Memory B cell (primary cell): ENCODE data around the gene CACNG6.

Source experiments
- ATAC-seq: fragments of 150-1000 bp; cut with Tn5 transposase; 2 replicates; pipeline ENCODE4 v1.10.0; 2021; ENCODE audit warnings: low read depth, mild to moderate bottlenecking, moderate library complexity
- DNase-seq, 2 donors: peaks; one replicate each; pipeline ENCODE4 v3.0.0; 2022; ENCODE audit warnings: low spot score in 2 of 2
- H3K27ac Mint-ChIP-seq: one replicate; pipeline ENCODE4 v1.8.0; 2022; ENCODE audit warnings: mild to moderate bottlenecking, moderate library complexity, mixed read lengths
- H3K27me3 Mint-ChIP-seq: one replicate; pipeline ENCODE4 v1.8.0; 2022; ENCODE audit warnings: mixed read lengths
- H3K36me3 Mint-ChIP-seq: one replicate; pipeline ENCODE4 v1.8.0; 2022; ENCODE audit warnings: mild to moderate bottlenecking, mixed read lengths
- H3K4me1 Mint-ChIP-seq: one replicate; pipeline ENCODE4 v1.8.0; 2022; ENCODE audit warnings: mixed read lengths
- H3K4me3 Mint-ChIP-seq: one replicate; pipeline ENCODE4 v1.8.0; 2022; ENCODE audit warnings: mild to moderate bottlenecking, moderate library complexity, mixed read lengths
- H3K9me3 Mint-ChIP-seq: one replicate; pipeline ENCODE4 v1.8.0; 2022; ENCODE audit warnings: mixed read lengths

Gene CACNG6

DNA sequence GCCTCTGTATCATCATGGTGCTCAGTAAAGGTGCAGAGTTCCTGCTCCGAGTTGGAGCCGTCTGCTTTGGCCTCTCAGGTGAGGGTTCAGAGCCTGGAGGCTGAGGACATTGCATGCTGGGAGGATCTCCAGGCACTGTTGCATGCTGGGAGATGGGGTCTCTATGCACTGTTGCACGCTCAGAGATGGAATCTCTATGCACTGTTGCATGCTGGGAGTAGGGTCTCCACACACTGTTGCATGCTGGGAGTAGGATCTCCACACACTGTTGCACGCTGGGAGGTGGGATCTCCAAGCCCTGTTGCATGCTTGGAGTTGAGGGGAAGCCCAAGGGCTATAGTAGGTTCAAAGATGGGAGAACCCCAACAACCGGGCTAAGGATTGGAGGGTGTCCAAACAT lies 8.3 kb downstream of the CACNG6 start:
- H3K4me3 Mint-ChIP-seq, result no peak overlapping the region
- no peaks in the 10 kb centered on the region for H3K36me3 Mint-ChIP-seq
- peaks cover 2% of the 10 kb centered on the region for H3K9me3 Mint-ChIP-seq
- no peak for ATAC-seq
- peaks cover 11% of the 10 kb centered on the region for H3K27me3 Mint-ChIP-seq
- no peak overlapping the region for H3K27ac Mint-ChIP-seq
- DNase-seq, result no peak
- H3K4me1 Mint-ChIP-seq, result no peaks in the 10 kb centered on the region

DNA sequence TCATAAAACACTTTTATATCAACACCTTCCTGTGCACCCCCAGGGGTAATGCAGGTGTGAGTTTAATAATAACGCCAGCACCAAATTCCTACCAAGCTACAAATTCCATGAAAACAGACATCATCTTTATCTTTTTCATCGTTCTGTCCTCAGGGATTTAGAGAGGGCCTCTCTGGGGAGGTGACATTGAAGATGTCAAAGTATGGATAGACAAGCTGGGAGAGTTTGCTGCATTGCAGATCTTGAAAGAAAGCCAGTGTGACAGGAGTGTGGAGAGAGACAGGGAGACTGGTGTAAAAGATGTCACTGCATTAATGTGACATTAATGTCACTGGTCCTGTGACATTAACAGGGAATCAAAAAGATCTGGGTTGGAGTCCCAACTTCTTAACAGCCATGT lies 10.1 kb downstream of the CACNG6 start:
- DNase-seq, result no peak
- Mint-ChIP-seq H3K36me3 (no peaks in the 10 kb centered on the region), H3K27ac (no peak overlapping the region), H3K4me3 (no peak overlapping the region), H3K27me3 (peaks cover 7% of the 10 kb centered on the region), H3K4me1 (no peaks in the 10 kb centered on the region), H3K9me3 (peaks cover 2% of the 10 kb centered on the region)
- ATAC-seq, result no peak

DNA sequence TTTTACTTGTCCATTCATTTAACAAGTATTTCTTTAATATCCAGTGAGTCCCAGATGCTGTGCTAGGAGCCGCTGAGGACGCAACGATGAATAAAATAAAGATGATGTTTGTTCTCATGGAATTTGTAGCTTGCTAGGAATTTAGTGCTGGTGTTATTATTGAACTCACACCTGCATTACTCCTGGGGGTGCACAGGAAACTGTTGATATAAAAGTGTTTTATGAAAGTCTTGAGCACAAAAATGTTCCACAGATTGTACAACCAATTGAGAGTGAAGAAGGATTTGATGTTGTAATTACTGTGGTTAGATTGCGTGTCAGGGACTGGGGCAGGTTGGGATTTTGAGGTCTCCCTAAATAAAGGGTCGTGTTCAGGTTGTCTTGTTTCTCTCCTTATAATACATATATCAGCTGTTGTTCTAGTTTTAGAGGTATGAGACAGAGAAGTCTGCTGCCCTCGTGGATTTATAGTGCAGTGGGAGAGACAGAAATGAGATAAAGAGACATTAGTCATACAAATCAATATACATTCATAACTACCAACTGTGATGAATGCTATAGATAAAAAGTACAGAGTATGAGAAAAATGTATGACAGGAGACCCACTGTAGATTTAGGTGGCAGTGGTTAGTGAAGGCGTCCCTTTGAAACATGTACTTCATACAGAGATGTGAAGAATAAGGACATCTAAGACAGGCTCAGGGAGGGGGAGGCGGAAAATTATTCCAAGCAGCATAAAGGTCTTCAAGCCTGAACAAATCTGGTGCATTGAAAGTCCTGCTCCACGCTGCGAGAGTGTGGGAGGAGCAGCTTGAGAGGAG lies 11.3 kb downstream of the CACNG6 start:
- Mint-ChIP-seq H3K27me3 (peaks cover 12% of the 10 kb centered on the region), H3K27ac (no peak overlapping the region), H3K36me3 (no peaks in the 10 kb centered on the region), H3K4me1 (no peaks in the 10 kb centered on the region), H3K9me3 (peaks cover 2% of the 10 kb centered on the region), H3K4me3 (no peak overlapping the region)
- DNase-seq (no peak), ATAC-seq (no peak)

DNA sequence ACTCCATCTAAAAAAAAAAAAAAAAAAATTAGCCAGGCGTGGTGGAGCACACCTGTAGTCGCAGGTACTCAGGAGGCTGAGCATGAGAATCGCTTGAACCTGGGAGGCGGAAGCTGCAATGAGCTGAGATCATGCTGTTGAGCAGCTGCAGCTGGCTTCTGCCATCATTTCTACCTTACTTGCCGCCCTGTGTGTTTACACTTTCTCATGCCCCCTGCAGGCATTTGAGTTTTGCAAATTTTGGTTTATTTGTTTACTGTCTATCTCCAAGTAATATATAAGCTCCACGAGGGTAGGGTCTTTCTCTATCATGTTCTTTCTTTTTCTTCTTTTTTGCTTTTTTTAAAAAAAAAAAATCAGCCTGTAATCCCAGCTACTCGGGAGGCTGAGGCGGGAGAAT lies 18.0 kb downstream of the CACNG6 start:
- Mint-ChIP-seq H3K9me3 (peaks cover 3% of the 10 kb centered on the region), H3K27ac (no peak overlapping the region), H3K4me3 (no peak overlapping the region), H3K36me3 (peaks cover 5% of the 10 kb centered on the region), H3K4me1 (no peaks in the 10 kb centered on the region), H3K27me3 (peaks cover 9% of the 10 kb centered on the region)
- DNase-seq (no peak), ATAC-seq (no peak)

DNA sequence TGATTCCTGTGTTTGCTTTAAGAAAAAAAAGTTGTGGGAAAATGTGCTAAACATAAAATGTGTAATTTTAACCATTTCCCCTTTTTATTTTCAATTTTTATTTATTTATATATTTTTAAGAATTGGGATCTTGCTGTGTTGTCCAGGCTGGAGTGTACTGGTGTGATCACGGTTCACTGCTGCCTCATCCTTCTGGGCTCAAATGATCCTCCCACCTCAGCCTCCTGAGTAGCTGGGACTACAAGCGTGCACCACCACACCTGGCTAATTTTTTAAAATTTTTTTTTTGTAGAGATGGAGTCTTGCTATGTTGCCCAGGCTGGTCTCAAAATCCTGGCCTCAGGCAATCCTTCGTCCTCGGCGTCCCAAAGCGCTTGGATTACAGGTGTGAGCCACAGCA lies 19.0 kb downstream of the CACNG6 start:
- Mint-ChIP-seq H3K27ac (no peak overlapping the region), H3K4me3 (no peak overlapping the region), H3K9me3 (peaks cover 4% of the 10 kb centered on the region), H3K36me3 (peaks cover 6% of the 10 kb centered on the region), H3K27me3 (peaks cover 8% of the 10 kb centered on the region), H3K4me1 (peaks cover 3% of the 10 kb centered on the region)
- DNase-seq (no peak), ATAC-seq (no peak)

DNA sequence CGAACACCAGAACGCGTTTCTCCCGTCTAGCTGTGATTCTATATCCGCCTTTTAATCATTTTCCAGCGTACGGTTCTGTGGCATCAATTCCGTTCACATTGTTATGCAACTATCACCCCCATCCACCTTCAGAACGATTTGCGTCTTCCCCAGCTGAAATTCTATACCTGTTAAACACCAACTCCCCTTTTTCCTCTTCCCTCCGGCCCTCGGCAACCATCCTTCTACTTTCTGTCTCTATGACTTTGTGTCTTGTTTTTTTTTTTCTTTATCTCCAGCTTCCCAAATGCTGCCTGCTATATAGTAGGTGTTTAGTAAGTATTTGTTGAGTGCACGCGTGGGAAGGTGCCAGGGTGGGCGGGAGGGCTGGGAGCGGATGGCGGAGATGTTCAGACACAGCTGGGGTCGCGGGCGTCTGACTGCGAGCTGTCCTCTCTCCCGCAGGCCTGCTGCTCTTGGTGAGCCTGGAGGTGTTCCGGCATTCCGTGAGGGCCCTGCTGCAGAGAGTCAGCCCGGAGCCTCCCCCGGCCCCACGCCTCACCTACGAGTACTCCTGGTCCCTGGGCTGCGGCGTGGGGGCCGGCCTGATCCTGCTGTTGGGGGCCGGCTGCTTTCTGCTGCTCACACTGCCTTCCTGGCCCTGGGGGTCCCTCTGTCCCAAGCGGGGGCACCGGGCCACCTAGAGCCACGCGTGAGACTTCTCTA lies 20.2 kb downstream of the CACNG6 start:
- peaks cover 3% of the 10 kb centered on the region for H3K4me1 Mint-ChIP-seq
- H3K27ac Mint-ChIP-seq, result no peak overlapping the region
- peaks cover 7% of the 10 kb centered on the region for H3K9me3 Mint-ChIP-seq
- DNase-seq (no peak), ATAC-seq (no peak)
- H3K27me3 Mint-ChIP-seq, result peaks cover 8% of the 10 kb centered on the region
- H3K4me3 Mint-ChIP-seq, result no peak overlapping the region
- H3K36me3 Mint-ChIP-seq, result peaks cover 6% of the 10 kb centered on the region

DNA sequence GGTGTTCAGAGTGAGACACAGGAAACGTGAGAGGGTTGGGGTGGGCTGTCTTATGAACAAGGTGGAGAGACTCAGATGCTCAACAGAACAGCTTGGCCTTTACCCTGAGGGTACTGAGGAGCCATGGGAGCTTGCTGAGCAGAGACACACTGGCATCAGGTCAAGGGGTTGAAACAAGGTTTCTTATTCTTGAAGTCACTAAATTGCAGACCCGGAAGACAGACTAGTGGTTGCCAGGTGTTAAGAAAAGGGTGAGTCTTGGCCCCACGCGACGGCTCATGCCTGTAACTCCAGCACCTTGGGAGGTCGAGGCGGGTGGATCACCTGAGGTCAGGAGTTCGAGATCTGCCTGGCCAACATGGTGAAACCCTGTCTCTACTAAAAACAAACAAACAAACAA lies 22.4 kb downstream of the CACNG6 start:
- Mint-ChIP-seq H3K27me3 (peaks cover 7% of the 10 kb centered on the region), H3K4me1 (peaks cover 3% of the 10 kb centered on the region), H3K4me3 (no peak overlapping the region), H3K9me3 (peaks cover 9% of the 10 kb centered on the region), H3K36me3 (peaks cover 5% of the 10 kb centered on the region), H3K27ac (no peak overlapping the region)
- ATAC-seq (no peak), DNase-seq (no peak)

DNA sequence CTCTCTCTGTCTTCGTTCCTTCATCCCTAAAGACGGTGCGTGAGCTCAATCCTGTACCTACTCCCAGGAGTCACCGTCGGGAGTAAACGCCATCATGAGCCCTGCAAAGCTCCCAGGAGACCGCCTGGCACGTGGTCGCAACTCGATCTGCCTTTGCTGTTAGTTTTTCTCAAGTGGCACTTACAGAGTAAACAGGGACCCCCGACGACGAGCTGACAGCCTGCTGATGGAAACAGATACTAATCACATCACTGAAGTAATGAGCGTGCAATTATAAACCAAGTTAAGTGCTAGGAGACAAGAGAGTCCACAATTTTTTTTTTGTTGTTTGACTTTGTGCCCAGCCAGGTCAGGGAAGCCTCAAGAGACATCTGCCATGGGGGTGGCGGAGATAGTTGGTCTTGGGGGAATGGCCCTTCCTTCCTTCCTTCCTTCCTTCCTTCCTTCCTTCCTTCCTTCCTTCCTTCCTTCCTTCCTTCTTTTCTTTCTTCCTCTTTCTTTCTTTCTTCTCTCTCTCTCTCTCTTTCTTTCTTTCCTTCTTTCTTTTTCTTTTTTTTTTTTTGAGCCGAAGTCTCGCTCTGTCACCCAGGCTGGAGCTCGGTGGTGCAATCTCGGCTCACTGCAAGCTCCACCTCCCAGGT lies 23.6 kb downstream of the CACNG6 start:
- peaks cover 9% of the 10 kb centered on the region for H3K9me3 Mint-ChIP-seq
- peaks cover 7% of the 10 kb centered on the region for H3K27me3 Mint-ChIP-seq

DNA sequence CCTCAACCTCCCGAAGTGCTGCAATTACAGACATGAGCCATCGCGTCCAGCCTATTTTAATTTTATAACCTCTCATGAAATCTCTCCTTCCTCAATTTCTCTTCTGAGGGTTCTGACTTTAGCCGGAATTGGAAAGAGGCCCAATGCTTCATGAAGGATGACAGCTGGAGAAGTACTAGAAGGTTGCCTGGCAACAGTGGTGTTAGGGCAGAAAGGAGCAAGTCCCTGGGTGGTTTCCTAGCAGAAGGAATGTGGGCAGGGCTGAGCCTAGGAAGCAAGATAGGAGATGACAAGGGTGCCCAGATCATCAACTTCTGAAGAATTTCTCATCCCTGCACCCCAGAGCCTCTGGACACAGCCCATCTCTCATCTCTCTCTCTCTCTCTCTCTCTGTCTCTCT lies 25.8 kb downstream of the CACNG6 start:
- H3K4me3 Mint-ChIP-seq, result no peak overlapping the region
- ATAC-seq (no peak), DNase-seq (no peak)
- H3K9me3 Mint-ChIP-seq, result peaks cover 10% of the 10 kb centered on the region
- no peak overlapping the region for H3K27ac Mint-ChIP-seq
- H3K36me3 Mint-ChIP-seq, result peaks cover 6% of the 10 kb centered on the region
- H3K4me1 Mint-ChIP-seq, result peaks cover 3% of the 10 kb centered on the region
- peaks cover 9% of the 10 kb centered on the region for H3K27me3 Mint-ChIP-seq

More for the DNA sequence above, 23.6 kb downstream of the CACNG6 start:
- Mint-ChIP-seq H3K27ac (no peak overlapping the region), H3K4me3 (no peak overlapping the region), H3K4me1 (peaks cover 3% of the 10 kb centered on the region), H3K36me3 (peaks cover 5% of the 10 kb centered on the region)
- ATAC-seq, result no peak
- no peak for DNase-seq

DNA sequence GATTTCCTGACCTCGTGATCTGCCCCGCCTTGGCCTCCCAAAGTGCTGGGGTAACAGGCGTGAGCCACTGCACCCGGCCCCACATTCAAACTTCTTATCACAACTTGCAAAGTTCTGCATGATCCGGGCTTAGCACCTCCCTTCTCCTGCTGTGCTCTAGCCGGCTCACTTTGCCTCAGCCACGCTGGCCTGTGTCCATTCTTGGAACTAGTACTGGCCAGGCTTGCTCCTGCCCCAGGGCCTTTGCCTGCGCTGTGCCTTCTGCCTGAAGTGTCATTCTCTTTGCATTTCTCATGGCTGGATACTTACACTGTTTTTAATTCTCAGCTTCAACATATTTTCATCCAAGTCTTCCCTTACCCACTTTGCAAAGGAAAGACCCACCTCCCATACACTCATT lies 29.9 kb downstream of the CACNG6 start:
- H3K4me1 Mint-ChIP-seq, result no peaks in the 10 kb centered on the region
- peaks cover 4% of the 10 kb centered on the region for H3K36me3 Mint-ChIP-seq
- DNase-seq, result no peak
- no peak overlapping the region for H3K4me3 Mint-ChIP-seq
- H3K27ac Mint-ChIP-seq, result no peak overlapping the region
- H3K9me3 Mint-ChIP-seq, result peaks cover 6% of the 10 kb centered on the region
- H3K27me3 Mint-ChIP-seq, result peaks cover 11% of the 10 kb centered on the region
- no peak for ATAC-seq

DNA sequence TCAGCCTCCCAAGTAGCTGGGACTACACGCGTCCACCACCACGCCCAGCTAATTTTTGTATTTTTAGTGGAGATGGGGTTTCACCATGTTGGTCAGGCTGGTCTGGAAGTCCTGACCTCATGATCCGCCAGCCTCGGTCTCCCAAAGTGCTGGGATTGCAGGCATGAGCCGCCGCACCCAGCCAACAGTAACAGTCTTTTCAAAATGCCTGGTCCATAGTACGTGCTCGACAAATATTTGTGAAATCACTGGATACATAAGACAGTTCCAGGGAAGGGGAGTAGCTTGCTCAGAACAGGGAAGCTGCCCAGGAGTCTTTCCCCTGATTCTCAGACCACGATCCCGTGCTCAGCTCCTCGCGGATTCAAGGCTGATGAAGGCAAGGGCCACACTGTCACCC lies 30.5 kb downstream of the CACNG6 start:
- Mint-ChIP-seq H3K4me1 (no peaks in the 10 kb centered on the region), H3K27ac (no peak overlapping the region), H3K27me3 (peaks cover 11% of the 10 kb centered on the region), H3K36me3 (peaks cover 4% of the 10 kb centered on the region), H3K9me3 (peaks cover 6% of the 10 kb centered on the region), H3K4me3 (no peak overlapping the region)
- DNase-seq, result no peak
- ATAC-seq, result no peak

DNA sequence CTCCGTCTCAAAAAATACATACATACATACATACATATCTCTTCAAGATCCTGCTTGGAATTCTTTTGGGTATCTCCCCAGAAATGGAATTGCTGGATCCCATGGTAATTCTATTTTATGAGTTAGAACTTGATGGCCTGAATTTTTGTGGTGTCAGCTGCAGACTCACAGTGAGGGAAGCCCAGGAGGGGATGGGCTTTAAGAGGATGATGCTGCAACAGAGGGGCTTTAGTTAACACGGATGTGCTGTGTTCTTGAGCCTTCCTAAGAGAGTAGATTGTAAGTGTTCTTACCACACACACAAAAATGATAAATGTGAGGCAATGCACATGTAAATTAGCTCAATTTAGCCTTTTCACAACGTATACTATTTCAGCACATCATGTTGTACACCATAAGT lies 31.8 kb downstream of the CACNG6 start:
- Mint-ChIP-seq H3K4me3 (no peak overlapping the region), H3K27me3 (peaks cover 8% of the 10 kb centered on the region), H3K4me1 (no peaks in the 10 kb centered on the region), H3K36me3 (peaks cover 4% of the 10 kb centered on the region), H3K27ac (no peak overlapping the region), H3K9me3 (peaks cover 4% of the 10 kb centered on the region)
- DNase-seq (no peak), ATAC-seq (no peak)

DNA sequence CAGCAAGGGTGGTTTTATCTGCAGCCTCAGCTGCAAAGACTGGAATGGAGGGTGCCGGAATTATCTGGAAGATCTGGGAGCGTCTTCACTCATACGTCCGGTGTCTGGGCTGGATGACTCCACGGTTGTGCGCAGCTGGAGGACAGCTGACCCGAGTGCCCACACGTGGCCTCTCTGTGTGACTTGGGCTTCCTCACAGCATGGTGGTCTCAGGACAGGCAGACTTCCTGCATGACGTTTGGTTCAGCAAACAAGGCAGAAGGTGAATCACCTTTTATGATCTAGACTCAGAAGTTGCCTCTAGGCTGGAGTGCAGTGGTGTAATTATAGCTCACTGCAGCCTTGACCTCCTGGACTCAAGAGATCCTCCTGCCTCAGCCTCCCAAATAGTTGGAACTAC lies 33.2 kb downstream of the CACNG6 start:
- Mint-ChIP-seq H3K27ac (no peak overlapping the region), H3K4me1 (no peaks in the 10 kb centered on the region), H3K4me3 (no peak overlapping the region), H3K27me3 (peaks cover 11% of the 10 kb centered on the region), H3K36me3 (peaks cover 4% of the 10 kb centered on the region), H3K9me3 (peaks cover 4% of the 10 kb centered on the region)
- ATAC-seq, result no peak
- DNase-seq, result no peak

DNA sequence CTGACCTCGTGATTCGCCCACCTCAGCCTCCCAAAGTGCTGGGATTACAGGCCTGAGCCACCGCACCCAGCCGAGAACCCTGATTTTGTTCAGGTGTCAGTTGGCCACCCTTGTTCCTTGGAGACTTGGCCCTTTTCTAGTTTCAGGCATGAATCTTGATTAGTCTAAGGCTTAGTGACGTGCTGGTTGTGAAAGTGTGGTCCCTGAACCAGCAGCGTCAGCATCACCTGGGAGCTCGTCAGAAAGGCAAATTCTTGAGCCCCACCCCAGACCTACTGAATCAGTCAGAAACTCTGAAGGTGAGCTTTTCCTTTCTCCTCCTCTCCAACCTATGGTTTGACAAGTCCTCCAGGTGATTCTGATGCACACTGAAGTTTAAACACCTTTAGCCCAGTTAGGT lies 35.2 kb downstream of the CACNG6 start:
- no peak overlapping the region for H3K27ac Mint-ChIP-seq
- H3K4me1 Mint-ChIP-seq, result no peaks in the 10 kb centered on the region
- DNase-seq (no peak), ATAC-seq (no peak)
- peaks cover under 1% of the 10 kb centered on the region for H3K36me3 Mint-ChIP-seq
- peaks cover 11% of the 10 kb centered on the region for H3K27me3 Mint-ChIP-seq
- peaks cover 3% of the 10 kb centered on the region for H3K9me3 Mint-ChIP-seq
- H3K4me3 Mint-ChIP-seq, result no peak overlapping the region
